ENCODE data around the gene NR2F1-AS1. TPM values are rescaled to one million over a fixed set of nuclear protein-coding genes. Genes with fewer than 3 reads are reported as not detected.
"Not testable (repeated sequence)": the region's sequence is repeated elsewhere in the genome, so short reads cannot be mapped to it uniquely, and the experiment has no call there.

The NR2F1-AS1 gene
- polyA plus RNA-seq, 3 donors: 53.1 to 59.6 (median 54.5) TPM

DNA sequence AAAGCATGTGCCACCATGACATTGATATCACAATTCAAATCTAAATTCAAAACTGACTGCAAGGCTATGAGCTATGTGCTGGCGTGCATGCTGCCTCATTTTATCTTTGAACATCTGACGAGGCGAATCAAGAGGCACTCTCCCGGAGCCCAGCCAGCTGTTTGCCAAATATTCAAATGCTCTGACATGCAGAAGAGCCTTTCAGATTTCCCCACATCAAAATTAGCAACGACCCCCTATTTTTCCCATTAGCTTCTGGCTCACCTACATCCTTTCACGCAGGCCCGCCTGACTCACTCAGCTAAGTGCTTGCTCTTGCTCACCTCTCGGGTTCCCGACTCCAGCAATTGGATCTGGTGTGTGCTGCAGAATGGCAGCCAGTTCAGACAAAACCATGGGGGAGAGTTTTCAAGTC, 159.0 kb downstream of the NR2F1-AS1 start:
- DNase-seq (ENCODE audit: extremely low read depth in 1 of 11, low read depth in 9 of 11, low spot score in 4 of 11): no peak

DNA sequence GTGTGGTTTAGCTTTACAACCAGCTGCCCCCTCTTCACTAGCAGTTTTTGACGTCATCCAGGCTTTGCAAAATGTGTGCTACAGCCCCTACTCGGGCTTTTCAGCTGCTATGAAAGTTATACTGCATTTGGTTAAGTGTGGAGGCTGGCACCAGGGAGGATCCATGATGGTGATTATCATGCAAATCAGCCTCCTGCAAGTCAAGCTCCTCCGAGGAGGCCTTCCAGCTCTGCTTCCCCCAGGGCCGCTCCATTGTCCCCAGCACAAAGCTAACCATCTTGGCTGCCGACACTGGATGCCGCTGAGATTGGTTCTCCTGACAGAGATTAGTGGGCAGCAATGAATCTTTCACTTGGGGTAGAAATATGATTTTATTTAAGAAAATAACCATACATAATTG, 159.6 kb downstream of the NR2F1-AS1 start:
- DNase-seq (ENCODE audit: extremely low read depth in 1 of 11, low read depth in 9 of 11, low spot score in 4 of 11): no peak

DNA sequence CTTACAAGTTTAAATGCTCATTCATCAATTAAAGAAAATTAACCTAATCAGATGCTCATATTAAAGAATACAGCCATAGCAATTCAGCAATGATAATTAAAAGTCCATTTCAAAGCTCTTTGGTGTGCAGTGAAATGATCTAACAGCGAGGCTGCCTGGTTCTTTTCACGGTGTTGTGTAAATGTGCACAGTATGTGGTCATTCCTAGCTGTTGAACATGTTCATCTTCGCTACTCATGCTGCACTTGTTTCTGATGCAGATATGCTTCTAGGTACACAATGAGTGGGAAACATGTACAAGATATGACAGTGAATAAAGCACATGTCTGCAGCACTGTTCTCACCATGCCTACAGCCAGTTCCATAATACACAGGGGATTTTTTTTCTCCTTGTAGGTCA, 163.5 kb downstream of the NR2F1-AS1 start:
- no peak for DNase-seq (ENCODE audit: extremely low read depth in 1 of 11, low read depth in 9 of 11, low spot score in 4 of 11)

DNA sequence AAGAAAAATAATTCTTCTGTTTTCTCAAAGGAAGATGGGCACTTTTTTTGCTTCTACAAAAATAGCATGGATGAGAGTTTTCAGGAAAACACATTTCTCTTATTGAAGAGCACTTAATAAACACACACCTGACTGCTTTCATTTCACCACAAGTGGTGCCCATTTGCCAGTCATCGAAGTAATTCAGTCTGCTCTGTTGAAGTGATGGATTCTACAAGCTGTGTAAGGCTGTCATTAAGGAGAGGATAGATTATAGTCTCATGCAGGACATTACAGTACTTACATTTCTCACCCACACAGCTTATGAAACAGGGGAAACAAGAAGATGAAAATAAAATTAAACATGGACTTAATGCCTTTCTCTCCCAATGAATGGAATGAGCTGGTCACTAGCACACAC, 165.2 kb downstream of the NR2F1-AS1 start:
- no peak for DNase-seq (ENCODE audit: extremely low read depth in 1 of 11, low read depth in 9 of 11, low spot score in 4 of 11)

DNA sequence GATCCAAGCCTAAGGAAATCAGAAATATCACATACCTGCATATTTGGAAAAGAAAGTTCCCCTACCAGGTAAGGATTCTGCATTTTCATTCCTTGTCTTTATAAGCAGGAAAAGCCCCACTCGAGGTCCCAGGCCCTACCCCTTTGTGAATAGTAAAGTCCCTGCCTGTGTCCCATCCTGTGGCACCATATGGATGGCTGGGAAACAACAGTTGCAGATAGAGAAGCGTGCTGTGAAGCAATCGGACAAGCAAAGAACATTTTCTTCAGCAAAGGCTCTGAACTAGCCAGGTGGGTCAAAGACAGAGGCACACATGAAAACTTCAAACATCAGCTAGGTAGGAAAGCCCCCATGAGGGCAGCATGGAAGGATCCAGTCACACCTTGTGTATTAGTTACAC, 169.3 kb downstream of the NR2F1-AS1 start:
- no peak for DNase-seq (ENCODE audit: extremely low read depth in 1 of 11, low read depth in 9 of 11, low spot score in 4 of 11)

DNA sequence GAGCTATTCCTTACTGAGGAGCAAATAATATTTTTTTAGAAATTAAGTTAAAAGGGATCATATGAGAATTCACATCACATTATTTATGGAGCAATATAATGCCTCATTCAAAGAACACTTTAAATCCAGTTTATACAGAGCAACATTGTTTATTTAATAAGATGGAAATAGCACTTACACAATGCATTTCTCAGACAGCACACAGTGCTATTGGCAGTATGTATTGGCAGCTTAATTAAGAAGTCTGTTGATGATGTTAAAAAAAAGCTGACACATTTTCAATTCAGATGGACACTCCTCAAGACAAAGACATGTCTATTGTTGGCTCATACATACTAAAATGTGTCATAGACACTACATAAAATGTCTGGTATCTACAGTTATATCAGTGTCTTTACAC, 171.3 kb downstream of the NR2F1-AS1 start:
- no peak for DNase-seq (ENCODE audit: extremely low read depth in 1 of 11, low read depth in 9 of 11, low spot score in 4 of 11)

DNA sequence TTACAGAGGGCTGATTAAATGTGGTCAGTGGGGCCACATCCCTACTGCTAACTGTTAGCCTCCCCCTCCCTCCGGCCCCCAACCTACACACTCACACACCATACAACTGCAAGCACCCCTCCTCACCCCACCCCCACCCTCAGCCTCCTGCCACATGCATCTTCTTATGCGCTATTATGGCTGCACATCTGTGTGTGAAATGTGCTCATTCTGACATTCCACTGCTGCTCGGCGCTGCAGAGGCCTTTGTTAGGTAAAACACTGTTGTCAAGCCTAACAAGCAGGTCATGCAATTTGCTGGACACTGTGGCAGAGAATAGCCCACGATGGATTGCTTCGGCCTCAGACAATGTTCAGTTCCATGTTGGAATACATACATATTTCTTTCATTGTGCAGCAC, 173.6 kb downstream of the NR2F1-AS1 start:
- DNase-seq (ENCODE audit: extremely low read depth in 1 of 11, low read depth in 9 of 11, low spot score in 4 of 11): no peak

DNA sequence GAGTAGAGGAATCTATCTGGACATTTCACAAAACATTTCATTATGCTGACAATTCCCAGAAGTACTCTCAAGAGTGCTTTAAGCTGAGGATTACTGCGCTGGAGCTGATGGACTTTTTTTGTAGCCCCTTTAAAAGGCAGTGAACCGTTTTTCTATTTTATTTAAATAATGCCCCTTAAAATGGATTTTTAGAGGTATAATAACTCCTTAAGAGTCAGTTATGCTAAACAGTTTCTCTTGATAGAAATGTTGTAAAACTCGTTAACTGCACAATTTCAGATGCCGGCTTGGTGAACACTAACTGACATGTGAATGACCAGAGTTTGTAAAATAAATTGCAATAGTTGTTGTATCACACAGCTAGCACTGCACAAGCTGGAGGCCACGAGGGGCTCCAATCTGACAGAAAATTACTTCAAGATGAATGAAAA, 174.0 kb downstream of the NR2F1-AS1 start:
- no peak for DNase-seq (ENCODE audit: extremely low read depth in 1 of 11, low read depth in 9 of 11, low spot score in 4 of 11)

DNA sequence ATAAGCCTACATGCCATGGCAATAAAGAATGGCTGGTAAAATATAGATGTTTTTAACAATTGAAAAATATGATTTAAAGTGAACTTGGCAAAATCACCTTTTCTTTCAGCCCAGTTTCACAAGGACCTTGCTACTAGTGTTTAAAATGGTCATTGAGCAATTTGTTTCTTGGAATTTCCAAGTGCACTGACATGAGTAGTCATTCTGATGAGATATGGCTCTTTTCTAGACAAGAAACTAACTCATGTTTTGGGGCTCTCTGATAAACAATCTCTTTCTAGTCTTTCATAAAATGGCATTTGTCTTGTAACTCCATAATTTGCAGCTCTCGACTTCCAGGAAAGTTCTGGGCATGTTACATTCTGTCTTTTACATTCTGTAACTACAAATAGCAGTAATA, 176.8 kb downstream of the NR2F1-AS1 start:
- no peak for DNase-seq (ENCODE audit: extremely low read depth in 1 of 11, low read depth in 9 of 11, low spot score in 4 of 11)

DNA sequence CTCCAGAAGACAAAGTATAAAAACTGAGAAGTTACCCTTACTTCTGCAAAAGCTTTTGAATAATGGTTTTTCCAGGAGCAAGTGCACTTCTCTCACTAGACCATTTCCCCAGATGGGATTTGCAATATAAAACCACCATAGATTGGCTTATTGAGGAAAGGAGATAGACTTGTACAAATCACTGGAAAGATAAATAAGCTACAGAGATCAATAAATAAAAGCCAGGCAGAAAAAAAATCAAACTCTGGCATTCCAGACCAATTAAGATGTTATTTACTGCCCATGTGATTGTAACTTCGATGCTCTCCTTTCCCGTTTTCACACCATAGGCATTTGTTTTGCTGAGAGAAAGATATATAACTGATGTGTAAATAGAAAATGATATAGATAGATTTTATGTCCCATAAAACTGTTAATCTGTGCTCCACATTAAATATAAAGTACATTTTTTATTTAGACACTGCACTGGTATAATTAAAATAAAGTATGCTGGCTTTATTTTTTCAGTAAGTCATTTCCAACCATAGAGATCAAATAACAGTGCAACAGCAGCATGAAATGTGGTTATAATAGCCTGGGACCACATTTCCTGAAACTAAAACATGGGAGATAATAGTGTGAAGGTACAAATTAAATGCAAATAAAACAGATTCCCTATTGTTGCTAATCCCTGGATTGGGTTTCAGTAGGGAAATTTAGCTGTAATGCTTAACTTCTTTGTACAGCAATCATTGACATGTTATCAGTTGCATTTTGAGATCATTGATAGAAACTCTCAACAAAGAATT, 177.7 kb downstream of the NR2F1-AS1 start:
- DNase-seq (ENCODE audit: extremely low read depth in 1 of 11, low read depth in 9 of 11, low spot score in 4 of 11): no peak

DNA sequence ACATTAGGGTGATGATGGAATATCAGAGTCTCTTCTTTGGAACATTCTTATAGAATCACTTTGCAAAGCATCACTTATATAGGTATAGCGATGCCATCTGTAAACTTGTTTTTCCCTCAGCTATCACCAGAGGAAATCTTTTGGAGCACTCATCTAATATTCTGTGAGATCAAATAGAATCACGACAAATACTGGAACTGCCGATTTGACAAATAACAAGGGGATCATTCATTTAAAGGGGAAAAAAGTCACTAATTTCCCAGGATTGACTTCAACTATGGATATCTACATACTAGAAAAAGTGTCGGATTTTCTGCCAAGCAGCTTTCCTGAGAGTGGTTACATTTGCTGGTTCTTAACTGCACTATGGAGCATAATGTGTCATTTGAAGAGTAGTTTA, 178.6 kb downstream of the NR2F1-AS1 start:
- no peak for DNase-seq (ENCODE audit: extremely low read depth in 1 of 11, low read depth in 9 of 11, low spot score in 4 of 11)

DNA sequence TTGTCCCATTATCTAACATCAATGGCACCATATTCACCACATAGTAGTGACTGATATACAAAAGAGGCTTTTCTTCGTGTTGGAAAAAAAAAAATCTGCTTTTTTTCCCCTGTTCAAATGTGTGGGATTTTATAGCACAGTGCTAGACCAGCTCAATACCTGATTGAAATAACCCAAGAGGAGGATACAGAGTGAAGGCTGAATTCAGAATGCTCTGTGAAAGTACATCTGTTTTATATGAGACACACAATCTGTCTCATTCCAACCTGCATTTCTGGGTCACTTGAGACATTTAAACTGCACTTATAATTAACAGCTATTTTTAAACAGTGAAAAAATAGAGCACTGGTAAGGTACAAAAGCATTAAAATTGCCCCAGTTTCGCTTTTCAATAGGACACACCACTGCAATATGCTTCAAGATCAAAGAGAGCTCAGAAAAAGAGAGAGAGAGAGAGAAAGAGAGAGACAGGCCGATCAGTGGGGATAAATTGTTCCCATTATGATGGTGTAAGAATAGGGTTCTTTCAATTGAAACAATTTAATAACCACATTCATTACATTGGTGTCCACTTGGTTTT, 179.3 kb downstream of the NR2F1-AS1 start:
- no peak for DNase-seq (ENCODE audit: extremely low read depth in 1 of 11, low read depth in 9 of 11, low spot score in 4 of 11)

DNA sequence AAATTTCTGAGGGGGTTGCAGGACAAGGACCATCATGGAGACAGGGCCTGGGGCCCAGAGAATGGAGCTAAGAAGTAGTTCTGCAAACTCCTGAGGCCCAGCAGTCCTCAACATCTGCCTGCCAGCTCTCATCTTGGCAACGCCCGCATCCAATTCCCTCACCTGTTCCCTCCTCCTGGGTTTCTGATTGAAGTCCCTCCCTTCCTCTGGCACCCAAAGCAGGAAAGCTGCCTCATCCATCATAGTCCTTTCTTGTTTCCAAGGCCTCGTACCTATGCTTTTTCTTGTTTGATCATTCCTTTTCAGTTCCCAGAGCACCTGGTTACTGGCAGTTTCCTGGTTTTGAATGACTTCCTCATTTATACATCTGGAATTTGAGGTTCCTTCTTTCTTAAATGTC, 181.3 kb downstream of the NR2F1-AS1 start:
- no peak for DNase-seq (ENCODE audit: extremely low read depth in 1 of 11, low read depth in 9 of 11, low spot score in 4 of 11)

DNA sequence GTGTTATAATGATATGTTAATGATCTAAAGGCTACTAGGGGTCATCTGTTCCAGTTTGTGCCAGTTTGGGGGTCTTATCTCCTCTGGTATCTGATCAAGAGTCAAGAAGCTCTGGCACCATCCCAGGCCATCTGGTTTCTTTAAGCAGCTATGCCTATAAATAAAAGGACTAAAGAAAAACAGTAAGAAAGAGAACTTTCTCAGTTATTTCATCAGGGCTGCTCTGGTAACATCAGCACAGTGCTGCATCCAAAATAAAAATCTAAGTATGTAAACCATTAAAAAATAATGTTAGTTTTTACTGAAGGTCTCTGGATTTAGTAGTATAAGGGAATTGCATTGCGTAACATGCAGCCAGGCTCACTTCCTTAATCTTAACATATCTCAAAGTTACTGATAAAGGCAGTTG, 185.0 kb downstream of the NR2F1-AS1 start:
- peak in 1 of 11 donors; percentile 50 for DNase-seq (ENCODE audit: extremely low read depth in 1 of 11, low read depth in 9 of 11, low spot score in 4 of 11)

DNA sequence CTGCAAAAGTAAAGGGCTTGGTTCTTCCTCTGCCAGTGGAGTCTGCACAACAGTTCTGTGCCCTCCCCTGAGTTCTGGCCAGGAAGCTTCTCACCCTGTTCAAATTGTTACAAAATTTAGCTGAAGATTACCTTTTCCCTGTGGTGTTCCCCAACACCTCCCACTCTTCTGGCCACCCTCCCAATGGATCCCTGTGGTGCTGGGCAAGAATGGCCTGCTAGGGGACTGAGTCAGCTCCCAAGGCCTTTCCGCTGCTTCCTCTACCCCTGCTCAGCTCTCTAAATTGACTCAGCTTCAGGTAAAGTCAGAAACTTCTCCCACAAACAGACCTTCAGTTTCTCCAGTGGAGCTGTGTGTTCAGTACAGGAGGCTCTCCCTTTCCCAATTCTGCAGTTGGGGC, 186.0 kb downstream of the NR2F1-AS1 start:
- no peak for DNase-seq (ENCODE audit: extremely low read depth in 1 of 11, low read depth in 9 of 11, low spot score in 4 of 11)

DNA sequence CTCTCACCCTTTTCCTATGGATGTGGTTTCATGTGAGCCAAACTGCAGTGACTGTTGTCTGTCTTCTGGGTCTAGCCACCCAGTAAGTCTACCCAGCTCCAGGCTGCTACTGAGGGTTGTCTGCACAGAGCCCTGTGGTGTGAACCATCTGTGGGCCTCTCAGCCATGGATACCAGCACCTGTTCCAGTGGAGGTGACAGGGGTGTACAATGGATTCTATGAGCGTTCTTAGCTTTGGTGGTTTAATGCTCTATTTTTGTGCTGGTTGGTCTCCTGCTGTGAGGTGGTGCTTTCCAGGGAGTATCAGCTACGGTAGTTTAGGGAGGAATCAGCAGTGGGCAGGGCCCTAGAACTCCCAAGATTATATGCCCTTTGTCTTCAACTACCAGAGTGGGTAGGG, 186.7 kb downstream of the NR2F1-AS1 start:
- DNase-seq (ENCODE audit: extremely low read depth in 1 of 11, low read depth in 9 of 11, low spot score in 4 of 11): no peak

DNA sequence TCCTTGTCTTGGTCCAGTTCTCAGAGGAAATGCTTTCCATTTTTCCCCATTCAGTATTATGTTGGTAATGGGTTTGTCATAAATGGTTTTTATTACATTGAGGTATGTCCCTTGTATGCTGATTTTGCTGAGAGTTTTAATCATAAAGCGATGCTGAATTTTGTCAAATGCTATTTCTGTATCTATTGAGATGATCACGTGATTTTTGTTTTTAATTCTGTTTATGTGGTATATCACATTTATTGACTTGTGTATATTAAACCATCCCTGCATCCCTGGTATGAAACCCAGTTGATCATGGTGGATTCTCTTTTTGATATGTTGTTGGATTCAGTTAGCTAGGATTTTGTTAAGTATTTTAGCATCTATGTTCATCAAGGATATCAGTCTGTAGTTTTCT, 189.8 kb downstream of the NR2F1-AS1 start:
- DNase-seq (ENCODE audit: extremely low read depth in 1 of 11, low read depth in 9 of 11, low spot score in 4 of 11): not testable (repeated sequence)

DNA sequence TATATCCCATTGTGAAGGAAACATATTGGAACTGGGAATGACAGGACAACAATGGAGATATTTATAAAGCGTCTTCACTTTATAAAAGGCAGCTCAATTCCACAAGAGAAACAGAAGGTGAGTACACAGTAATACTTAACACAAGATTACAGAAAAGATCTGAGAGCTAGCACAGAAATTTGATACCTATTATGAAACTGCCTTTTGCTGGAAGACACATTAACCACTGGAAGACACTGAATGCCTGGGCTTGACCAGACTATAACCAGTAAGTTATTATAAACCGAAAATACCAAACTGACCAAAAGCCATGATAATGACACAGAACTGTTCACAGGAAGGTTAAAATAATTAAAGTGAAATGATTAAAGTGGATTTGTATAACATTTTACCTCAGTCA, 195.4 kb downstream of the NR2F1-AS1 start:
- no peak for DNase-seq (ENCODE audit: extremely low read depth in 1 of 11, low read depth in 9 of 11, low spot score in 4 of 11)

DNA sequence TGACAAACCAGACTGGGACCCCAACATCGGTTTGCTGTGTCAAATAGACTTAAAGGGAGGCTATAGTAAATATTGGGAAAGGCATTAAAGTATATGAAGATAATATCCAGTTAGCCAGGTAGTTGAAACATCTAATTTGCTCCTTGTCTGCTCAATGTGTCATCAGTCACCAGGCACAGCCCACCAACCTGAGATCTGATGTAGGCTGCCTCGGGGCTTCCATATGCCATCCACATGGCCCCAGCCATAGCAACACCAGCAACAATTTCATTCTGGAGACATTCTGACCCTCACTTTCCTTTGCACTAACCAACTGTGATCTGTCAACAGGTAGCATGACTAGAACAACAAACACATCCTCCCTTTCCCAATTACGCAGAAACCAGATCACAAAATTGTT, 196.0 kb downstream of the NR2F1-AS1 start:
- no peak for DNase-seq (ENCODE audit: extremely low read depth in 1 of 11, low read depth in 9 of 11, low spot score in 4 of 11)

DNA sequence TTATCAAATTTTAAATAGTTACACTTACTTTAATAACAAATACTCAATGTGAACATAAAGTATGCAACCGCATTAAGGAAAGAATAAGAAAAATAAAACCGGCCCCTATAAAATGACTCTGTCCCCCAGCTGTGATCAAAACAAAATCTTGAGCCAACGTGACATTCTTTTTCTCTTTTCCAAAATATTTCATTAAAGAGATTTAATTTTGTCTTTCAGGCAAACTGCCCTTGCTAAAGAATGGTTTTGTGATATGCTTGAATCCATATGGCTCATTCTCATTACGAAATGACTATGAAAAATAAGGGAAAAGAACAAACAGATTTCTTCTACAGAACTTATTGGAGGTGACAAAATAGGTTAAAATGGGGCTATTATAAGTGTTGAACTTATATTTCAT, 197.0 kb downstream of the NR2F1-AS1 start:
- DNase-seq (ENCODE audit: extremely low read depth in 1 of 11, low read depth in 9 of 11, low spot score in 4 of 11): no peak
